ENCODE results near the gene CPTP.
"Not testable (repeated sequence)": the region's sequence is repeated elsewhere in the genome, so short reads cannot be mapped to it uniquely, and the experiment has no call there.

The CPTP gene

GRCh38 chr1:1366699-1367066 lies 42.1 kb downstream of the CPTP start:
- no peak for DNase-seq (ENCODE audit: low read depth)

GRCh38 chr1:1367315-1367714 lies 42.7 kb downstream of the CPTP start:
- DNase-seq (ENCODE audit: low read depth): no peak

GRCh38 chr1:1370094-1370493 lies 45.5 kb downstream of the CPTP start:
- not testable (repeated sequence) for DNase-seq (ENCODE audit: low read depth)

- no peak for DNase-seq (ENCODE audit: low read depth)
Measured at GRCh38 chr1:1370771-1371300, 46.2 kb downstream of the CPTP start.

- no peak for DNase-seq (ENCODE audit: low read depth)
Measured at GRCh38 chr1:1371364-1371745, 46.8 kb downstream of the CPTP start.

GRCh38 chr1:1371746-1372711 lies 47.4 kb downstream of the CPTP start:
- DNase-seq (ENCODE audit: low read depth): peak; percentile 74

- DNase-seq (ENCODE audit: low read depth): no peak
Measured at GRCh38 chr1:1373051-1373814, 48.6 kb downstream of the CPTP start.

- DNase-seq (ENCODE audit: low read depth): no peak
Measured at GRCh38 chr1:1373815-1374588, 49.4 kb downstream of the CPTP start.

- no peak for DNase-seq (ENCODE audit: low read depth)
Measured at GRCh38 chr1:1374589-1374928, 50.0 kb downstream of the CPTP start.

GRCh38 chr1:1374929-1375662 lies 50.5 kb downstream of the CPTP start, which contains the start of gene AURKAIP1:
Gene AURKAIP1 (minus strand): TSS chr1:1375207. CDS start chr1:1374756, 451 bp downstream.
- peak; percentile 92 for DNase-seq (ENCODE audit: low read depth)

- DNase-seq (ENCODE audit: low read depth): no peak
Measured at GRCh38 chr1:1376551-1377226, 52.1 kb downstream of the CPTP start.

GRCh38 chr1:1377540-1378205 lies 53.1 kb downstream of the CPTP start:
- DNase-seq (ENCODE audit: low read depth): no peak
